GM12878 (cell line): ENCODE measurements around the gene TOPBP1. TPM values are rescaled to one million over a fixed set of nuclear protein-coding genes. Genes with fewer than 3 reads are reported as not detected.

Experiments used
- BCL11A ChIP-seq: IDR thresholded peaks from 2 replicates; pipeline ENCODE4 v1.6.1; 2011; ENCODE audit warnings: low read depth, low read length
- BCLAF1 ChIP-seq: fragments of 450-650 bp; IDR thresholded peaks from 2 replicates; pipeline ENCODE4 v1.6.1; 2017; ENCODE audit warnings: antibody characterized with exemption, mild to moderate bottlenecking, moderate library complexity
- CEBPB ChIP-seq, 2 experiments: fragments of 150-350 bp in 1 of 2; IDR thresholded peaks; 2 replicates each; pipeline ENCODE4 v1.6.1; 2012 to 2014; ENCODE audit warnings: low read depth in 2 of 2, low read length in 2 of 2, borderline replicate concordance in 1 of 2, inconsistent platforms in 1 of 2
- CHD2 ChIP-seq: IDR thresholded peaks from 2 replicates; pipeline ENCODE4 v1.6.1; 2011; ENCODE audit warnings: low read depth, low read length, improper control_type of control experiment, borderline replicate concordance
- HCFC1 ChIP-seq: fragments of 150-350 bp; IDR thresholded peaks from 2 replicates; pipeline ENCODE4 v1.6.1; 2014; ENCODE audit warnings: low read length
- IKZF2 ChIP-seq, 2 experiments: fragments of 450-650 bp; IDR thresholded peaks; 2 replicates each; pipeline ENCODE4 v1.6.1; 2017; ENCODE audit warnings: mild to moderate bottlenecking in 2 of 2, moderate library complexity in 2 of 2
- IRF4 ChIP-seq: IDR thresholded peaks from 2 replicates; pipeline ENCODE4 v1.6.1; 2011; ENCODE audit warnings: low read depth, low read length
- JUND ChIP-seq: IDR thresholded peaks from 2 replicates; pipeline ENCODE4 v1.6.1; 2012; ENCODE audit warnings: low read depth, mild to moderate bottlenecking, low read length, improper control_type of control experiment, moderate library complexity
- PRDM15 ChIP-seq: fragments of 450-650 bp; formaldehyde crosslinking; IDR thresholded peaks from 2 replicates; pipeline ENCODE4 v1.4.0; 2020; ENCODE audit warnings: mild to moderate bottlenecking, moderate library complexity
- SIX5 ChIP-seq: IDR thresholded peaks from 2 replicates; pipeline ENCODE4 v1.6.1; 2011; ENCODE audit warnings: mild to moderate bottlenecking, low read depth, low read length, moderate library complexity; ENCODE audit not compliant: severe bottlenecking
- SMC3 ChIP-seq: IDR thresholded peaks from 2 replicates; pipeline ENCODE4 v1.6.1; 2011; ENCODE audit warnings: low read length, improper control_type of control experiment, borderline replicate concordance
- SREBF1 ChIP-seq: IDR thresholded peaks from 2 replicates; pipeline ENCODE4 v1.6.1; 2012; ENCODE audit warnings: mild to moderate bottlenecking, low read length
- YBX1 ChIP-seq: fragments of 450-650 bp; IDR thresholded peaks from 2 replicates; pipeline ENCODE4 v1.6.1; 2016; ENCODE audit warnings: antibody characterized with exemption
- ZBTB4 ChIP-seq: fragments of 450-650 bp; formaldehyde crosslinking; IDR thresholded peaks from 2 replicates; pipeline ENCODE4 v1.4.0; 2022; ENCODE audit warnings: mild to moderate bottlenecking, moderate library complexity
- ZBTB40 ChIP-seq: fragments of 450-650 bp; IDR thresholded peaks from 2 replicates; pipeline ENCODE4 v1.6.1; 2016; ENCODE audit warnings: mild to moderate bottlenecking, moderate library complexity, borderline replicate concordance
- polyA plus RNA-seq, 11 experiments: library from polyadenylated mRNA; depleted of rRNA in 4 of 11; unstranded in 6 of 11; stranded (reverse) in 5 of 11; fragments of >200 nt; fragmentation: Nextera tagmentation in 4 of 11; fragmentation: Illumina TruSeq in 1 of 11; extraction: Ambion mirVana in 4 of 11; extraction: Trizol in 1 of 11; gene quantifications; 1 replicate in 1 of 11; 2 replicates in 10 of 11; pipeline versions ENCODE4 v1.2.1 to v1.2.3, GENCODE V29; 2011 to 2016; ENCODE audit warnings: inconsistent platforms in 2 of 11, missing spikeins in 2 of 11, low read depth in 1 of 11
- total RNA-seq, 4 experiments: library from RNA; depleted of rRNA in 3 of 4; stranded (reverse); fragments of >200 nt in 3 of 4; fragmentation: Illumina TruSeq in 1 of 4; extraction: Trizol in 1 of 4; gene quantifications; 2 replicates each; pipeline versions ENCODE4 v1.2.1 to v1.2.3, GENCODE V29; 2013 to 2021

The TOPBP1 gene
- total and polyA plus RNA-seq, 10 of the 15 experiments (the other 5 are each of a cell fraction or from before 2014, with no cell fraction given) = 18.3 to 99.3 (median 61.5) TPM

- TF ChIP-seq ZBTB40 (no peak), IRF4 (peak; percentile 85), SIX5 (no peak), CHD2 (no peak), BCL11A (peak; percentile 60; the same call in 1 of the 2 replicates), ZBTB4 (CRISPR knock-in tag) (no peak), BCLAF1 (no peak), IKZF2 (IDR thresholded peaks at IDR 0.05) (peak in 1 of 2 experiments; percentile 44; a peak in 2 of 4 replicates), HCFC1 (no peak), PRDM15 (CRISPR knock-in tag) (no peak), JUND (no peak), CEBPB (IDR thresholded peaks at IDR 0.05; ENCODE audit: borderline replicate concordance in 1 of 2, low read depth in 2 of 2, low read length in 2 of 2) (no peak), SMC3 (no peak; the same call in 1 of the 2 replicates), SREBF1 (no peak), YBX1 (no peak)
These were observed 41.5 kb downstream of the TOPBP1 start (continued) for GRCh38 chr3:133620066-133620784.
